ENCODE measurements around the gene ACSS1.
A peak's percentile ranks its signal among the peaks of the same experiment; 100 is the strongest.

Gene ACSS1

GRCh38 chr20:25044660-25045342 lies 13.1 kb downstream of the ACSS1 start:
- DNase-seq: no peak

GRCh38 chr20:25044261-25044560 lies 13.7 kb downstream of the ACSS1 start:
- DNase-seq: no peak

GRCh38 chr20:25043499-25044260 lies 14.3 kb downstream of the ACSS1 start:
- no peak for DNase-seq

- DNase-seq: peak; percentile 41
These were observed 15.1 kb downstream of the ACSS1 start for GRCh38 chr20:25042531-25043498.

- no peak for DNase-seq
These were observed 16.0 kb downstream of the ACSS1 start for GRCh38 chr20:25041813-25042530.

- no peak for DNase-seq
These were observed 17.5 kb downstream of the ACSS1 start for GRCh38 chr20:25040438-25040831.

GRCh38 chr20:25039697-25040437 lies 18.1 kb downstream of the ACSS1 start:
- no peak for DNase-seq

GRCh38 chr20:25038591-25039015 lies 19.3 kb downstream of the ACSS1 start:
- no peak for DNase-seq

- no peak for DNase-seq
These were observed 19.9 kb downstream of the ACSS1 start for GRCh38 chr20:25038103-25038410.

- no peak for DNase-seq
These were observed 20.4 kb downstream of the ACSS1 start for GRCh38 chr20:25037288-25038102.

GRCh38 chr20:25036331-25036936 lies 21.5 kb downstream of the ACSS1 start:
- DNase-seq: no peak

GRCh38 chr20:25035921-25036320 lies 22.0 kb downstream of the ACSS1 start:
- no peak for DNase-seq

GRCh38 chr20:25033924-25034300 lies 24.0 kb downstream of the ACSS1 start:
- no peak for DNase-seq

GRCh38 chr20:25033265-25033923 lies 24.5 kb downstream of the ACSS1 start:
- DNase-seq: no peak

GRCh38 chr20:25032478-25033264 lies 25.3 kb downstream of the ACSS1 start:
- no peak for DNase-seq

- no peak for DNase-seq
These were observed 25.9 kb downstream of the ACSS1 start for GRCh38 chr20:25032065-25032477.

GRCh38 chr20:25031241-25031640 lies 26.7 kb downstream of the ACSS1 start:
- DNase-seq: no peak

GRCh38 chr20:25030649-25031207 lies 27.2 kb downstream of the ACSS1 start:
- DNase-seq: no peak

- no peak for DNase-seq
These were observed 27.8 kb downstream of the ACSS1 start for GRCh38 chr20:25030007-25030648.
